Heart right ventricle (tissue), 16 donors: ENCODE measurements around the gene KCNQ5. TPM values are rescaled to one million over a fixed set of nuclear protein-coding genes. Genes with fewer than 3 reads are reported as not detected.

Experiments
- ATAC-seq, 8 donors: fragments of 200-7000 bp; cut with Tn5 transposase; one replicate each; pipeline ENCODE4 v1.9.1; 2020; ENCODE audit warnings: mild to moderate bottlenecking in 8 of 8, moderate library complexity in 8 of 8, moderate number of reproducible peaks in 1 of 8
- DNase-seq, 2 donors: peaks; one replicate each; pipeline ENCODE4 v3.0.0-alpha.2; 2020
- H3K27ac ChIP-seq, 10 donors: fragments of 200-600 bp; sonication (generic) in 2 of 10; one replicate each; pipeline versions ENCODE4 v1.5.0 to v1.8.0; 2020 to 2022; ENCODE audit warnings: mild to moderate bottlenecking in 3 of 10
- H3K27me3 ChIP-seq, 7 donors: fragments of 200-600 bp; one replicate each; pipeline ENCODE4 v1.8.0; 2021 to 2022; ENCODE audit warnings: mild to moderate bottlenecking in 2 of 7
- H3K36me3 ChIP-seq, 9 donors: fragments of 200-600 bp; sonication (generic) in 1 of 9; one replicate each; pipeline versions ENCODE4 v1.5.0 to v1.8.0; 2020 to 2022; ENCODE audit warnings: mild to moderate bottlenecking in 2 of 9
- H3K4me1 ChIP-seq, 9 donors: fragments of 200-600 bp; sonication (generic) in 1 of 9; one replicate each; pipeline versions ENCODE4 v1.5.0 to v1.8.0; 2020 to 2022; ENCODE audit warnings: mild to moderate bottlenecking in 4 of 9
- H3K4me3 ChIP-seq, 10 donors: fragments of 200-600 bp; sonication (generic) in 2 of 10; one replicate each; pipeline versions ENCODE4 v1.5.0 to v1.8.0; 2020 to 2022; ENCODE audit warnings: mild to moderate bottlenecking in 7 of 10, moderate library complexity in 2 of 10
- H3K9me3 ChIP-seq, 11 donors: fragments of 200-600 bp in 10 of 11; sonication (generic) in 2 of 11; one replicate each; pipeline versions ENCODE4 v1.5.0 to v1.8.0; 2013 to 2022; ENCODE audit warnings: mild to moderate bottlenecking in 2 of 11, control low read depth in 1 of 11, moderate library complexity in 1 of 11
- WGBS, 2 donors: extraction: QIAGEN DNeasy Blood & Tissue Kit; methylation state at CpG; one replicate each; pipeline ENCODE4 v1.1.7; 2013; ENCODE audit warnings: inconsistent platforms in 1 of 2; 5-methylcytosine and 5-hydroxymethylcytosine counted together
- intact Hi-C, 10 donors: fragments of 100-400 bp; cut with DNase I; formaldehyde crosslinking; loops; one replicate each; pipeline versions ENCODE4 v1.11.1 to v1.14.2; 2022
- polyA plus RNA-seq, 2 donors: library from polyadenylated mRNA; stranded (reverse); fragments of 200-250 nt; gene quantifications; one replicate each; pipeline ENCODE4 v1.2.3, GENCODE V29; 2013
- total RNA-seq, 10 donors: library from RNA; stranded (reverse); fragmentation: NEBNext Ultra II Directional in 3 of 10; extraction: Animal tissue kit (Norgen Biotek cat#: 25700) in 3 of 10; gene quantifications; one replicate each; pipeline versions ENCODE4 v1.2.1 to v1.2.4, GENCODE V29; 2021 to 2023
- TF ChIP-seq, protein P1 (sequence below), 9 donors: fragments of 200-600 bp; sonication (generic) in 2 of 9; IDR thresholded peaks; one replicate each; pipeline versions ENCODE4 v1.5.0 to v1.8.0; 2021 to 2022; ENCODE audit warnings: antibody characterized with exemption in 9 of 9, mild to moderate bottlenecking in 5 of 9, moderate library complexity in 1 of 9
- donor health status: Arrhythmogenic right ventricular cardiomyopathy.
- donor health status: ischemic (EF 13 %, LVEDD 7.1; RV severe dilation, severe dysfunction).
- donor health status: healthy with polysubstance abuse.
- donor health status: DM: no; HTN: yes; CAD: no.
- donor health status: DM: no; HTN: no; CAD: no.
- donor health status: ischemic (EF 25% LVEDD 6.9; RV normal size, moderate dysfunction).
- donor health status: ischemic (EF 25% LVEDD 5.7; RV mildly dilated, moderate dysfunction).
- donor health status: healthy.
- donor health status: DM: yes; HTN: yes; CAD: no.
- donor health status: Ischemic cardiomyopathy.
- donor health status: ischemic (EF 35%, LVEDD 5.7; RV mildly dilated, moderate dysfunction).
- donor health status: nonischemic (EF 11% LVEDD 7.7; RV severe dilation, severe dysfunction).
- donor health status: DM: yes; HTN: yes; CAD: no.
- donor health status: PGD.
- donor health status: ischemic (EF 29% LVEDD 5.4; RV normal size, mild dysfunction).
- donor health status: nonischemic (EF 23%, LVEDD 6.1; RV moderate dilation, normal function).

The KCNQ5 gene
- total and polyA plus RNA-seq, 12 donors, result under 0.01 to 0.15 (median 0.12) TPM; not detected in 9

DNA sequence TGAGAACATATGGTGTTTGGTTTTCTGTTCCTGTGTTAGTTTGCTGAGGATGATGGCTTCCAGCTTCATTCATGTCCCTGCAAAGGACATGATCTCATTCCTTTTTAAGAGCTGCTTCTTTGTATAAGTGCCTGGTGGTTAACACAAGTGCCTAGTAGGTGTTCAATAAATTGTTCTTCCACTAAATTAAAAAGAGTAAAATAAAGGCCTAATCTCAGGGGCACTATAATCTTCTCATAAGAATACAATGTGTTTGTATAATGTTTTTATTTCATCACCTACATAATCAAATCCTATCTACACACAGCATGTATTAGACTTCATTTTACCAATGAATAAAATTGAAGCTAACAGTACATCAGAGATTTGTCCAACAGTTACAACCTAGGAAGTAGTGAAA is 350.7 kb downstream of the KCNQ5 start:
- Histone ChIP-seq H3K9me3 (peaks cover 0 to 5% (median 0%) of the 10 kb centered on the region in 11 donors), H3K4me1 (no peaks in the 10 kb centered on the region), H3K27me3 (no peaks in the 10 kb centered on the region), H3K27ac (no peak overlapping the region), H3K36me3 (no peaks in the 10 kb centered on the region), H3K4me3 (no peak overlapping the region)
- intact Hi-C loops, result no loop called here
- no peak for ATAC-seq
- TF ChIP-seq, protein P1, sequence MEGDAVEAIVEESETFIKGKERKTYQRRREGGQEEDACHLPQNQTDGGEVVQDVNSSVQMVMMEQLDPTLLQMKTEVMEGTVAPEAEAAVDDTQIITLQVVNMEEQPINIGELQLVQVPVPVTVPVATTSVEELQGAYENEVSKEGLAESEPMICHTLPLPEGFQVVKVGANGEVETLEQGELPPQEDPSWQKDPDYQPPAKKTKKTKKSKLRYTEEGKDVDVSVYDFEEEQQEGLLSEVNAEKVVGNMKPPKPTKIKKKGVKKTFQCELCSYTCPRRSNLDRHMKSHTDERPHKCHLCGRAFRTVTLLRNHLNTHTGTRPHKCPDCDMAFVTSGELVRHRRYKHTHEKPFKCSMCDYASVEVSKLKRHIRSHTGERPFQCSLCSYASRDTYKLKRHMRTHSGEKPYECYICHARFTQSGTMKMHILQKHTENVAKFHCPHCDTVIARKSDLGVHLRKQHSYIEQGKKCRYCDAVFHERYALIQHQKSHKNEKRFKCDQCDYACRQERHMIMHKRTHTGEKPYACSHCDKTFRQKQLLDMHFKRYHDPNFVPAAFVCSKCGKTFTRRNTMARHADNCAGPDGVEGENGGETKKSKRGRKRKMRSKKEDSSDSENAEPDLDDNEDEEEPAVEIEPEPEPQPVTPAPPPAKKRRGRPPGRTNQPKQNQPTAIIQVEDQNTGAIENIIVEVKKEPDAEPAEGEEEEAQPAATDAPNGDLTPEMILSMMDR (IDR thresholded peaks at IDR 0.05), result no peak
- no peak for DNase-seq

DNA sequence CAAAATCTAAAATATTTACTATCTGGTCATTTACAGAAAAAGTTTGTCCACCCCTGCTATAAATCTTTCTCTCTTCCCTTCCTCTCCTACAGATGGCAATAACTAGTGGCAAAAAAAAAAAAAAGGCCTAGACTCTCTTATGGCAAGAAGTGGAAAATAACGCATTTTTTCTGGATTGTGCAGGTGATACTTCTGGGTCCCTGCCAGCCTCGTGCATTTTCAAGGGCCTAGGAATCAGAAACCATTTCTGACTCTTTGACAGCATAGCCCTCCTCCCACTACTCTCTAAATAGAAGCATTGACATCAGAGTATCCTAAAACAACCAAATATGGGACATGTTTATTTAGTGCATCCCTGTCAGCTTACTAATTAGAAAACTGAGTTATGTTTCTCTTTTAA is 352.4 kb downstream of the KCNQ5 start:
- no peaks in the 10 kb centered on the region for H3K27me3 ChIP-seq
- no peak overlapping the region for H3K4me3 ChIP-seq
- no peaks in the 10 kb centered on the region for H3K36me3 ChIP-seq
- intact Hi-C loops, result no loop called here
- H3K4me1 ChIP-seq, result no peaks in the 10 kb centered on the region
- H3K9me3 ChIP-seq, result peaks cover 0 to 13% (median 0%) of the 10 kb centered on the region in 11 donors
- WGBS, 2 donors, result 28 to 30% methylated on average over 2 of the region's 2 CpGs
- H3K27ac ChIP-seq, result no peak overlapping the region
- DNase-seq (no peak), ATAC-seq (no peak)
- TF ChIP-seq, protein P1 (IDR thresholded peaks at IDR 0.05), result no peak

DNA sequence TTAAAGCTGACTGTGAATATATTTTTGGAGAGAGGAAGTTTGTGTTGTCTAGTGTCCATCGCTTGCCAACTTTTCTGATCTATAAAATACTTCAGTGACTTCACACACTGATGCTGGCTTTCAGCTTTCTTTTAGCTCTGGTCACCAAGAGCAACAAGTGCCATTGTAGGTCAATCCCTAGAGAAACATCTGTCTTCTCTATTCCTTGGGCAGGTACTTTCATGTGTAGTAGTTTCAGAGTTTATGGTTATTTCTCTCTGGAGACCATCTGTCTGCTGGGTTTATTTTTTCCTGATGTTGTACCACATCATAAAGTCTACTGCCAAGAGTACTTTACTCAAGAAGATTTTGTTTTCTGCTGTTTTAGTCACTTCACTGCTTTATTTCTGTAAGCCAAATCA is 353.5 kb downstream of the KCNQ5 start:
- H3K27me3 ChIP-seq, result no peaks in the 10 kb centered on the region
- WGBS, 2 donors, result 23 to 36% methylated on average over 1 of the region's 1 CpG
- TF ChIP-seq, protein P1 (IDR thresholded peaks at IDR 0.05), result no peak
- no peak overlapping the region for H3K4me3 ChIP-seq
- H3K9me3 ChIP-seq, result peaks cover 0 to 20% (median 0%) of the 10 kb centered on the region in 11 donors
- DNase-seq, result no peak
- H3K27ac ChIP-seq, result no peak overlapping the region
- intact Hi-C loops, result no loop called here
- no peaks in the 10 kb centered on the region for H3K4me1 ChIP-seq
- ATAC-seq, result no peak
- no peaks in the 10 kb centered on the region for H3K36me3 ChIP-seq

DNA sequence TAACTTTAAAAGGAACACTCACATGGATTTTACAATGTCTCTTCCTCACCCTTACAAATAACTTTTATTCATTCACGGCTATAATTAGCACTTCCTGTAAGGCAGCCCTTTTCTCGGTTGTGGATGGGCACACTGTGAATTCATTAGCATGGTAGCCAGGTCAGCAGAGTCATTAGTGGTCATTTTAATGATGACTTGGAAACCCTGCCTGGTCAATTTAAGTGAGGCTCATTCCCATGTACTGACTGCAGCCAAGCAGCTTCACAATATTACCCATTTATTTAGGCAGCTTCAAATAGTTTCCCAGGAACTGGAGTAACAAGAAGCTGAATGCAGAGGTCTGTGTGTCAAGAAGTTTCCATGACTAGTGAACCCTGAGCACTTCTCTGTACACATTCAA is 354.6 kb downstream of the KCNQ5 start:
- H3K27ac ChIP-seq, result no peak overlapping the region
- WGBS, 2 donors, result 13 to 23% methylated on average over 2 of the region's 2 CpGs

More for the DNA sequence above, 354.6 kb downstream of the KCNQ5 start:
- no peaks in the 10 kb centered on the region for H3K36me3 ChIP-seq
- DNase-seq (no peak), ATAC-seq (no peak)
- no peak overlapping the region for H3K4me3 ChIP-seq
- H3K4me1 ChIP-seq, result no peaks in the 10 kb centered on the region
- TF ChIP-seq, protein P1 (IDR thresholded peaks at IDR 0.05), result no peak
- peaks cover 0 to 25% (median 0%) of the 10 kb centered on the region in 11 donors for H3K9me3 ChIP-seq
- H3K27me3 ChIP-seq, result no peaks in the 10 kb centered on the region
- intact Hi-C loops, result no loop called here
